Renal cortex interstitium (tissue), 11 donors: ENCODE measurements around the gene SPINT1. TPM values are rescaled to one million over a fixed set of nuclear protein-coding genes. Genes with fewer than 3 reads are reported as not detected.

Experiments
- DNase-seq, 11 donors: peaks; one replicate each; pipeline ENCODE4 v3.0.0-alpha.2; 2013; ENCODE audit warnings: low read depth in 9 of 11, low spot score in 4 of 11; ENCODE audit errors: extremely low read depth in 1 of 11
- polyA plus RNA-seq, 3 donors: library from polyadenylated mRNA; unstranded; fragments of 120-200 nt; gene quantifications; one replicate each; pipeline ENCODE4 v1.2.1, GENCODE V29; 2013; ENCODE audit not compliant: insufficient read length in 3 of 3

Gene SPINT1
- polyA plus RNA-seq, 3 donors: 51.5 to 76.8 (median 67.8) TPM

DNA sequence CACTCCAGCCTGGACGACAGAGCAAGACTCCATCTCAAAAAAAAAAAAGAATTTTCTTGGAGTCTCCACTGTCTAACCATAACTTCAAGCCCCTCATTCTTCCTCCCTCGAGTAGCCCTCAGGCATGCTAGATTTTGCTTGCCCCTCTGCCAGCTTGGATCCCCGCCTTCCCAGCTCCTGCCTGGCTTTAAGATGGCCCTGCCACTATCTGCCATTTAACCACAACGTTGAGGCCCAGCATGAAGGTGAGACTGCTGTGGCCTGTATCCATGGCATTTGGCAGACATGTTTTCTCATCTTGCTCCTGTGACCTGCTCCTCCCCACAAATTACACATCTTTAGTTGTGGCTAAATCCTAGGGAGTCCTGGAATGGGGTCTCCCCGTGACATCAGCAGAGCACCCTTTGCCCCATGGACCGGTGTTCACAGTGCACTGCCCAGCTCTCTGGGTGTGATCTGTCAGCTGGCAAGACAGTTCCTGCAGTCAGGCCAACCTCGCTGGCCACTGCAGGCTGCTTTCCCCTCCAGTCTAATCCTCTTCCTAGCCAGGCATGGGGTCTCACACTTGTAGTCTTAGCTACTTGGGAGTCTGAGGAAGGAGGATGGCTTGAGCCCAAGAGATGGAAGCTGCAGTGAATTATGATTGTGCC, 60.8 kb downstream of the SPINT1 start:
- no peak for DNase-seq

DNA sequence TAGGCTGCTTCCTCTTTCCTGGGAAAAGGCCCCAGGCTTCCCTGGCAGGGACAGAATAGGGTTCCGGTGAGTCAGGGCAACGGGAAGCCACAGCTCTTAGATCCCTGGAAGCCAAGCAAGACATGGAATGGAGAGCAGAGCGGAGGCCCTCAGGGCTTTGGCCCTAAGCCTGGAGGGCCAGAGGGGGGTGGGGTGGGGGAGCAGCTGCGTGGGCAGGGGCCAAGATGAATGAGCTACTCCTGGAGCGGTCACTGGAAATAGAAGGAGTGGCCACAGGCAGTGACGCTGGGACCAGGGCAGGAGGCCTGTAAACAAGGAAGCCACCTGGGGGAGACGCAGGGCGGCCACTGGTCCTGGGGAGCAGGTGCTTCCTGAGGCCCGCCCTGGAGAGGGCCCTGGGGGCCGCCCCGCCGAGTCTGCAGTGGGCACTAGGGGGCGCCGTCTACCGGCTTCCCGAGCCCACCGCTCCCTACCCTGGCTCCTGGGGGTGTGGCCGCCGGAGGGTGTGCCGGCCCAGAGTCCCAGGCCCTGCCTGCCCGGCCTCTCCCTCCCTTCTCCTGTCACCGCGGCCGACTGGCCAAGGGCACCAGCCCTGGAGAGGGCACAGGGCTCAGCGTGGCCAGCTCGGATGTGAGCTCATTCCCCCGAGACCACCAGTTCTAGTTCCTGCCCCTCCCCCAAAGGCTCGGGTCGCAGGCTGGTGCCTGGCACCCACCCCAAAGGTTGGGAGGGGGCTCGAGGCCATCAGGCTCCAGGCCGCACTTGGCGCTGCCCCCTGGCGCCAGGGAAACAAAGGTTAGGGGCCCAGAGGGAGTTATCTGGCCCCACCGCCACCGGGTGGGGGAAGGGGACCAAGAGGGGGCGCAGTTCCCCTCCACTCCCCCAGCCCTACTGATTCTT, 62.5 kb downstream of the SPINT1 start:
- DNase-seq: peak in 2 of 11 donors; percentile 66 to 75

- no peak for DNase-seq
Measured at GRCh38 chr15:40906991-40907802, 63.3 kb downstream of the SPINT1 start.

Other genes starting within 250 kb of the SPINT1 start
- gene KNL1, start 249.8 kb upstream of the SPINT1 start, polyA plus RNA-seq: 10 to 100 TPM; 19.0 to 25.6 (median 20.4) TPM
- gene RAD51, start 148.9 kb upstream of the SPINT1 start, polyA plus RNA-seq: 10 to 100 TPM; 10.4 to 17.6 (median 17.3) TPM
- gene RMDN3, start 88.8 kb upstream of the SPINT1 start, polyA plus RNA-seq: 10 to 100 TPM; 36.5 to 44.3 (median 39.9) TPM
- gene GCHFR, start 80.0 kb upstream of the SPINT1 start, polyA plus RNA-seq: 10 to 100 TPM; 29.7 to 53.1 (median 44.7) TPM
- 1 to 10 TPM; 2.1 to 5.2 (median 3.1) TPM for gene C15orf62, start 74.1 kb upstream of the SPINT1 start, polyA plus RNA-seq
- 10 to 100 TPM; 23.9 to 29.1 (median 28.4) TPM for gene ZFYVE19, start 37.0 kb upstream of the SPINT1 start, polyA plus RNA-seq
- gene DNAJC17, start 36.6 kb upstream of the SPINT1 start, polyA plus RNA-seq: 10 to 100 TPM; 35.0 to 43.4 (median 43.0) TPM
- gene PPP1R14D, start 15.3 kb upstream of the SPINT1 start, polyA plus RNA-seq: under 1 TPM; 0.27 to 0.61 (median 0.44) TPM
- 1 to 10 TPM; 1.4 to 2.6 (median 1.5) TPM for gene RHOV, start 30.2 kb downstream of the SPINT1 start, polyA plus RNA-seq
- gene VPS18, start 50.4 kb downstream of the SPINT1 start, polyA plus RNA-seq: 10 to 100 TPM; 15.5 to 19.2 (median 17.2) TPM
- 1 to 10 TPM; 7.8 to 8.9 (median 8.4) TPM for gene DLL4, start 85.3 kb downstream of the SPINT1 start, polyA plus RNA-seq
- 1 to 10 TPM; 2.3 to 3.2 (median 2.4) TPM for gene CHAC1, start 109.4 kb downstream of the SPINT1 start, polyA plus RNA-seq